Measurements from ENCODE around the gene SRPX2. TPM values are rescaled to one million over a fixed set of nuclear protein-coding genes. Genes with fewer than 3 reads are reported as not detected.
A peak's percentile ranks its signal among the peaks of the same experiment; 100 is the strongest.

Gene SRPX2
- total and polyA plus RNA-seq, 2 of the 13 experiments (the other 11 are each of a cell fraction or from before 2014, with no cell fraction given): 1.5 to 6.7 TPM

DNA sequence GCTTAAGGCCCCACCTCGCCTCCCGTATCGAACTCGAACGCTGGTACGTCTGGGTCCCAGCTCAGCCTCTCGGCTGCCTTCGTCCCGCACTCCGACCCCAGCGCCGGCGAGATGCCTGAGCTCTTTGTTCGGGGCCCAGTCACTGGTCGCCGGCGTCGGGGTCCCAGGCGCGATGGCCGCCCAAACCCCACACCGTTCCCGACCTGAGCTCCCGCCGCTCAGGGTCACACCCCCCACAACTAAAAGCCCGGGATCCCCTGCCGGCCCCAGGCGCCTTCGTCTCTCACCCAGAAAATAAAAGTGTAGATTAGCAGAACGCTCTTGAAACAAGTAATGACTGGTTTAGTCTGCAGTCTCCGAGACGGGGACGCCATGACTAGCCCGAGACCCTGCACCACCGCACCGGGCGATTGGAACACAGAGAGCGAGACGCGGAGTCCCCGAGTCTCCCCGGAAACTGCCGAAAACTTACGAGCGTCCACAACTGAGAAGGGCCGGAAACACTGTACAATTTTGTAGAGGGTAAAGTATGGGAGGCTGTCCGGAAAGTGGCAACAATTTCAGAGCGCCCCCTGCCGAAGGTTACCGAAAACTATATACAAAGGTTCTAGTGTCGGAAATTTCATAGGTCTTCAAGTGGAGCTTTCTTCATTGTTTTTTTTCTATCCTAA lies 7.5 kb upstream of the SRPX2 start, which contains the start of gene TSPAN6 (continued):
- no peak for TF ChIP-seq HOXA5 (CRISPR knock-in tag; IDR thresholded peaks at IDR 0.05)
- TF ChIP-seq, protein P1, sequence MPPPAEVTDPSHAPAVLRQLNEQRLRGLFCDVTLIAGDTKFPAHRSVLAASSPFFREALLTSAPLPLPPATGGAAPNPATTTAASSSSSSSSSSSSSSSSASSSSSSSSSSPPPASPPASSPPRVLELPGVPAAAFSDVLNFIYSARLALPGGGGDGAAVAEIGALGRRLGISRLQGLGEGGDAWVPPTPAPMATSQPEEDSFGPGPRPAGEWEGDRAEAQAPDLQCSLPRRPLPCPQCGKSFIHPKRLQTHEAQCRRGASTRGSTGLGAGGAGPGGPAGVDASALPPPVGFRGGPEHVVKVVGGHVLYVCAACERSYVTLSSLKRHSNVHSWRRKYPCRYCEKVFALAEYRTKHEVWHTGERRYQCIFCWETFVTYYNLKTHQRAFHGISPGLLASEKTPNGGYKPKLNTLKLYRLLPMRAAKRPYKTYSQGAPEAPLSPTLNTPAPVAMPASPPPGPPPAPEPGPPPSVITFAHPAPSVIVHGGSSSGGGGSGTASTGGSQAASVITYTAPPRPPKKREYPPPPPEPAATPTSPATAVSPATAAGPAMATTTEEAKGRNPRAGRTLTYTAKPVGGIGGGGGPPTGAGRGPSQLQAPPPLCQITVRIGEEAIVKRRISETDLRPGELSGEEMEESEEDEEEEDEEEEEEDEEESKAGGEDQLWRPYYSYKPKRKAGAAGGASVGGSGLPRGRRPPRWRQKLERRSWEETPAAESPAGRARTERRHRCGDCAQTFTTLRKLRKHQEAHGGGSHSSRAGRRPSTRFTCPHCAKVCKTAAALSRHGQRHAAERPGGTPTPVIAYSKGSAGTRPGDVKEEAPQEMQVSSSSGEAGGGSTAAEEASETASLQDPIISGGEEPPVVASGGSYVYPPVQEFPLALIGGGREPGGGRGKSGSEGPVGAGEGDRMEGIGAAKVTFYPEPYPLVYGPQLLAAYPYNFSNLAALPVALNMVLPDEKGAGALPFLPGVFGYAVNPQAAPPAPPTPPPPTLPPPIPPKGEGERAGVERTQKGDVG (CRISPR knock-in tag; IDR thresholded peaks at IDR 0.05; ENCODE audit: borderline replicate concordance): no peak
- TF ChIP-seq ZNF614 (CRISPR knock-in tag; IDR thresholded peaks at IDR 0.05; ENCODE audit: borderline replicate concordance): no peak
- no peak for TF ChIP-seq DZIP1 (CRISPR knock-in tag; IDR thresholded peaks at IDR 0.05)
- no peak for TF ChIP-seq ZNF720 (CRISPR knock-in tag; IDR thresholded peaks at IDR 0.05)
- no peak for TF ChIP-seq PREB (CRISPR knock-in tag; IDR thresholded peaks at IDR 0.05)
- TF ChIP-seq CEBPB (IDR thresholded peaks at IDR 0.05; ENCODE audit: borderline replicate concordance, low read depth, low read length): no peak
- no peak for TF ChIP-seq ZFP37 (CRISPR knock-in tag; IDR thresholded peaks at IDR 0.05; ENCODE audit: borderline replicate concordance)
- peak; percentile 54 for TF ChIP-seq YY1 (IDR thresholded peaks at IDR 0.05; ENCODE audit: insufficient read depth, insufficient replicate concordance, low read depth, low read length)
- TF ChIP-seq ZNF652 (CRISPR knock-in tag; IDR thresholded peaks at IDR 0.05; ENCODE audit: borderline replicate concordance, low read depth): no peak
- TF ChIP-seq, protein P2, sequence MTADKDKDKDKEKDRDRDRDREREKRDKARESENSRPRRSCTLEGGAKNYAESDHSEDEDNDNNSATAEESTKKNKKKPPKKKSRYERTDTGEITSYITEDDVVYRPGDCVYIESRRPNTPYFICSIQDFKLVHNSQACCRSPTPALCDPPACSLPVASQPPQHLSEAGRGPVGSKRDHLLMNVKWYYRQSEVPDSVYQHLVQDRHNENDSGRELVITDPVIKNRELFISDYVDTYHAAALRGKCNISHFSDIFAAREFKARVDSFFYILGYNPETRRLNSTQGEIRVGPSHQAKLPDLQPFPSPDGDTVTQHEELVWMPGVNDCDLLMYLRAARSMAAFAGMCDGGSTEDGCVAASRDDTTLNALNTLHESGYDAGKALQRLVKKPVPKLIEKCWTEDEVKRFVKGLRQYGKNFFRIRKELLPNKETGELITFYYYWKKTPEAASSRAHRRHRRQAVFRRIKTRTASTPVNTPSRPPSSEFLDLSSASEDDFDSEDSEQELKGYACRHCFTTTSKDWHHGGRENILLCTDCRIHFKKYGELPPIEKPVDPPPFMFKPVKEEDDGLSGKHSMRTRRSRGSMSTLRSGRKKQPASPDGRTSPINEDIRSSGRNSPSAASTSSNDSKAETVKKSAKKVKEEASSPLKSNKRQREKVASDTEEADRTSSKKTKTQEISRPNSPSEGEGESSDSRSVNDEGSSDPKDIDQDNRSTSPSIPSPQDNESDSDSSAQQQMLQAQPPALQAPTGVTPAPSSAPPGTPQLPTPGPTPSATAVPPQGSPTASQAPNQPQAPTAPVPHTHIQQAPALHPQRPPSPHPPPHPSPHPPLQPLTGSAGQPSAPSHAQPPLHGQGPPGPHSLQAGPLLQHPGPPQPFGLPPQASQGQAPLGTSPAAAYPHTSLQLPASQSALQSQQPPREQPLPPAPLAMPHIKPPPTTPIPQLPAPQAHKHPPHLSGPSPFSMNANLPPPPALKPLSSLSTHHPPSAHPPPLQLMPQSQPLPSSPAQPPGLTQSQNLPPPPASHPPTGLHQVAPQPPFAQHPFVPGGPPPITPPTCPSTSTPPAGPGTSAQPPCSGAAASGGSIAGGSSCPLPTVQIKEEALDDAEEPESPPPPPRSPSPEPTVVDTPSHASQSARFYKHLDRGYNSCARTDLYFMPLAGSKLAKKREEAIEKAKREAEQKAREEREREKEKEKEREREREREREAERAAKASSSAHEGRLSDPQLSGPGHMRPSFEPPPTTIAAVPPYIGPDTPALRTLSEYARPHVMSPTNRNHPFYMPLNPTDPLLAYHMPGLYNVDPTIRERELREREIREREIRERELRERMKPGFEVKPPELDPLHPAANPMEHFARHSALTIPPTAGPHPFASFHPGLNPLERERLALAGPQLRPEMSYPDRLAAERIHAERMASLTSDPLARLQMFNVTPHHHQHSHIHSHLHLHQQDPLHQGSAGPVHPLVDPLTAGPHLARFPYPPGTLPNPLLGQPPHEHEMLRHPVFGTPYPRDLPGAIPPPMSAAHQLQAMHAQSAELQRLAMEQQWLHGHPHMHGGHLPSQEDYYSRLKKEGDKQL (CRISPR knock-in tag; IDR thresholded peaks at IDR 0.05; ENCODE audit: low read depth): no peak
- TF ChIP-seq, protein P3, sequence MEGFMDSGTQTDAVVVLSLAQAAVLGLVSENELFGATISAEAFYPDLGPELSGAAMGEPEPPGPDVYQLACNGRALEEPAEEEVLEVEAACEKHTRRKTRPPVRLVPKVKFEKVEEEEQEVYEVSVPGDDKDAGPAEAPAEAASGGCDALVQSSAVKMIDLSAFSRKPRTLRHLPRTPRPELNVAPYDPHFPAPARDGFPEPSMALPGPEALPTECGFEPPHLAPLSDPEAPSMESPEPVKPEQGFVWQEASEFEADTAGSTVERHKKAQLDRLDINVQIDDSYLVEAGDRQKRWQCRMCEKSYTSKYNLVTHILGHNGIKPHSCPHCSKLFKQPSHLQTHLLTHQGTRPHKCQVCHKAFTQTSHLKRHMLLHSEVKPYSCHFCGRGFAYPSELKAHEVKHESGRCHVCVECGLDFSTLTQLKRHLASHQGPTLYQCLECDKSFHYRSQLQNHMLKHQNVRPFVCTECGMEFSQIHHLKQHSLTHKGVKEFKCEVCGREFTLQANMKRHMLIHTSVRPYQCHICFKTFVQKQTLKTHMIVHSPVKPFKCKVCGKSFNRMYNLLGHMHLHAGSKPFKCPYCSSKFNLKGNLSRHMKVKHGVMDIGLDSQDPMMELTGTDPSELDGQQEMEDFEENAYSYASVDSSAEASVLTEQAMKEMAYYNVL (CRISPR knock-in tag; IDR thresholded peaks at IDR 0.05; ENCODE audit: borderline replicate concordance): no peak
- peak; percentile 72 for TF ChIP-seq POLR2G (IDR thresholded peaks at IDR 0.05; ENCODE audit: low read depth, low read length)
